GM18526 (cell line): ENCODE measurements around the gene FCRL3.

Experiments
- POLR2A ChIP-seq: IDR thresholded peaks from 3 replicates; pipeline ENCODE4 v1.6.1; 2011; ENCODE audit not compliant: insufficient read length; ENCODE audit errors: extremely low read depth

Gene FCRL3

DNA sequence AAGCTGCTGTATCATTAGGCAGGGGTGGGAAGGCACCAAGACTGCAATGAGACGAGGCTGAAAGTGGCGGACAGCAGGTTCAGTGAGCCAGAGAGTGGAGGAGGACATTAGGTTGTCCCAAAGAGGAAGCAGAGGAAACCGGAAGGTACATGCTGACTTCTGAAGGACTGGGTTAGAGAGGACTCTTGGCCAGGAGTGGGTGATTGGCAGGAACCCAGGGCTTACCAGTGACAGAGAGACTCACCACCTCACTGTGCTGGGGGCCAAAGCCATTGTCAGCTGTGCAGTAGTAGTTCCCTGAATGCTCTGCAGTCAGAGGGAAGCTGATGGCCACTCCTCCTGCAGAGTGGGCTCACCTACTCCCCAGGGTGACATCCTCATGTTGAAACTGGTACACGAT is 60.8 kb downstream of the FCRL3 start:
- no peak for TF ChIP-seq POLR2A

DNA sequence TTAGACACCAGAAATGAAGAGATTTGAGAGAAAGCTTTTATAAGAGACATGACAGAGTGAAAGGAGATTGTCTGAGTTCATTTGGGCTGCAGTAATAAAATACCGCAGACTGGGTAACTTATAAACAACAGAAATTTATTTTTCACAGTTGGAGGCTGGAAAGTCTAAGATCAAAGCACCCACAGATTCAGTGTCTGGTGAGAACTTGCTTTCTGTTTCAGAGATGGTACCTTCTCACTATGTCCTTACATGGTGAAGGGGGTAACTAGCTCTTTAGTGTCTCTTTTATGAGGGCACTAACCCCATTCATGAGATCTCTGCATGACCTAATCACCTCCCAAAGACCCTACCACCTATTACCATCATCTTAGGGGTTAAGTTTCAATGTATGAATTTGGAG is 71.8 kb downstream of the FCRL3 start:
- no peak for TF ChIP-seq POLR2A
